Hematopoietic multipotent progenitor cell (in vitro differentiated cells): ENCODE measurements around the gene EEIG1. TPM values are rescaled to one million over a fixed set of nuclear protein-coding genes. Genes with fewer than 3 reads are reported as not detected.

Source experiments
- DNase-seq, 3 donors: peaks; one replicate each; pipeline ENCODE4 v3.0.0-alpha.2; 2011 to 2015; ENCODE audit warnings: low read depth in 2 of 3, low spot score in 2 of 3
- total RNA-seq: library from RNA; depleted of rRNA; stranded (reverse); fragments of >200 nt; gene quantifications from one replicate; pipeline ENCODE4 v1.2.3, GENCODE V29; 2012

The EEIG1 gene
- total RNA-seq, 1 donor, result 3.8 TPM

GRCh38 chr9:128001779-128002298 is 21.1 kb upstream of the EEIG1 start:
- peak in 1 of 3 donors; percentile 32 for DNase-seq

- DNase-seq, result no peak
These were observed 20.5 kb upstream of the EEIG1 start for GRCh38 chr9:128001151-128001778.

- DNase-seq, result no peak
These were observed 18.7 kb upstream of the EEIG1 start for GRCh38 chr9:127999461-127999860.

GRCh38 chr9:127993721-127994120 is 12.9 kb upstream of the EEIG1 start:
- no peak for DNase-seq

- DNase-seq, result no peak
These were observed 11.0 kb upstream of the EEIG1 start for GRCh38 chr9:127991757-127992274.

GRCh38 chr9:127991017-127991756 is 10.4 kb upstream of the EEIG1 start:
- DNase-seq, result no peak

GRCh38 chr9:127990554-127990953 is 9.8 kb upstream of the EEIG1 start:
- no peak for DNase-seq

- DNase-seq, result no peak
These were observed 8.3 kb upstream of the EEIG1 start for GRCh38 chr9:127989094-127989493.

- DNase-seq, result no peak
These were observed 6.4 kb upstream of the EEIG1 start for GRCh38 chr9:127987103-127987614.

- no peak for DNase-seq
These were observed 4.2 kb upstream of the EEIG1 start for GRCh38 chr9:127985011-127985410.

- DNase-seq, result no peak
These were observed 3.1 kb upstream of the EEIG1 start for GRCh38 chr9:127983847-127984289.

- no peak for DNase-seq
These were observed 2.1 kb upstream of the EEIG1 start for GRCh38 chr9:127982912-127983311.

GRCh38 chr9:127981559-127982121 is 851 bp upstream of the EEIG1 start:
- DNase-seq, result no peak

- DNase-seq, result no peak
These were observed 606 bp downstream of the EEIG1 start for GRCh38 chr9:127980060-127980705.

- DNase-seq, result no peak
These were observed 1.3 kb downstream of the EEIG1 start for GRCh38 chr9:127979333-127980059.

GRCh38 chr9:127979015-127979332 is 1.8 kb downstream of the EEIG1 start:
- no peak for DNase-seq

- no peak for DNase-seq
These were observed 2.7 kb downstream of the EEIG1 start for GRCh38 chr9:127977884-127978647.

- DNase-seq, result no peak
These were observed 3.5 kb downstream of the EEIG1 start for GRCh38 chr9:127977009-127977883.

GRCh38 chr9:127976498-127976897 is 4.3 kb downstream of the EEIG1 start:
- no peak for DNase-seq
